Measurements from ENCODE around the gene RPL10A.

Gene RPL10A

GRCh38 chr6:35492258-35492973 is 24.2 kb downstream of the RPL10A start:
- no peak for DNase-seq (ENCODE audit: low read depth)

- no peak for DNase-seq (ENCODE audit: low read depth)
Measured at GRCh38 chr6:35492974-35493284, 24.7 kb downstream of the RPL10A start.

DNA sequence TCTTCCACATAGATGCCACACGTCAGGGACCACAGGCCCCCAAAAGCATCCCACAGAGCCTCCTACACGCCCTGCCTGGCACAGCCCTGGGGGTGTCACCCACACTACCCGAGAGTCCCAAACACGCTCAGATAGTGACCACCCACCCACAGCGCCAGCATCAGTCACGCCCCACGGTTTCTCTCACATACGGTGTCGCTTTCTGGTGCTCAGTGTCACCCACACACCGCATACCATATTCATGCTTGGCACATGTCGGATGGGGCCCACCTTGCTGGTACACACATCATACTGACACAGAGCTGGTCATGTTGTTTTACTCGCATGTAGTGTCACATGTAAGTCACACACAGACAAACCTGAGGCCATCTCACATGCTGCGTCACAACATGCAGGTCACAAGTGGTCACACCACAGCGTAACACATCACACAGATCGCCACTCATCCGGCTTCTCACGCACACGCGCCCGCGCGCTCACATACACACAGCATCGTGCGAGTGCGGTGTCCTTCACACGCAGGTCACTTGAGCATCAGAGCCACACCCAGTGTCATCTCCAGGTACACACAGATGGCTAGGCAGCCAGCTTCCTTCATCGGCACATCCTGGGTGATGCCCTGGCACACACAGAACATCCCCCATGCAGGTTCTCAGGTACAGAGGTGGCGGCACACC is 25.2 kb downstream of the RPL10A start:
- DNase-seq (ENCODE audit: low read depth), result no peak

- DNase-seq (ENCODE audit: low read depth), result peak; percentile 61
Measured at GRCh38 chr6:35494161-35494563, 26.0 kb downstream of the RPL10A start.

DNA sequence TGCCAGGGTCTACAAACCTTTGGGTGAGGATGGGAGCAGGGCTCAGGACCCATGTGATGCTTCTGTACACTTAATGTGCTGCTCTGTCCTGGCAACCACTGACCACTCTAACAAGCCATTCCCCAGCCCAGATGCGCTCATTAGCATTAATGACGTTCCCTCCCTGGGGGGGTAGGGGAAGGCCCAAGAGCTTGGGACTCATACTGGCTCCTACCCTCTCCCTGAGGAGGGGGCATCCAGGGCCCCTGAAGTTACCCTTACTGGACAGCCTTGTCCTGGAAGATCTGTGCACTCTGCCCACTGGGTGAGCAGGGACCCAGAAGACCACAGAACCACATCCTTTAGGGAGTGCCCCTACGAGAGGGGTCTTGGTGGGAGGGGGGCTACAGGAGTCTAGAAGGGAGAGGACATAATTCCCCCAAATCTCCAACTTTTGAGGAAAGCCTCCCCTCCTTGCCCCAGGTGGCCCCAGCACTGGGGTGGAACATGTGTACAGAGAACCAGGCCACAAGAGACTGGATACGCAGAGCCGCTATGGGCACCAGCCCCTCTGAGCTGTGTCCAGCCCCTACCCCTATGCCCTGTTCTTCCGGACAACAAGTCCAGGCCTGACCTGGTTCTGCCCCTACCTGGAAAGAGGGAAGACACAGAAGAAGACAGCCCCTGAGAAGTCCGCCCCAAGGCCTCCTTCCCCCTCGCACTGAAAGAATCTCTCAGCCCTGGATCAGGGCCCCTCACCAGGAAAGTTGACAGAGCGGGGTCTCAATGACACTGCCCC is 27.2 kb downstream of the RPL10A start:
- peak; percentile 43 for DNase-seq (ENCODE audit: low read depth)

DNA sequence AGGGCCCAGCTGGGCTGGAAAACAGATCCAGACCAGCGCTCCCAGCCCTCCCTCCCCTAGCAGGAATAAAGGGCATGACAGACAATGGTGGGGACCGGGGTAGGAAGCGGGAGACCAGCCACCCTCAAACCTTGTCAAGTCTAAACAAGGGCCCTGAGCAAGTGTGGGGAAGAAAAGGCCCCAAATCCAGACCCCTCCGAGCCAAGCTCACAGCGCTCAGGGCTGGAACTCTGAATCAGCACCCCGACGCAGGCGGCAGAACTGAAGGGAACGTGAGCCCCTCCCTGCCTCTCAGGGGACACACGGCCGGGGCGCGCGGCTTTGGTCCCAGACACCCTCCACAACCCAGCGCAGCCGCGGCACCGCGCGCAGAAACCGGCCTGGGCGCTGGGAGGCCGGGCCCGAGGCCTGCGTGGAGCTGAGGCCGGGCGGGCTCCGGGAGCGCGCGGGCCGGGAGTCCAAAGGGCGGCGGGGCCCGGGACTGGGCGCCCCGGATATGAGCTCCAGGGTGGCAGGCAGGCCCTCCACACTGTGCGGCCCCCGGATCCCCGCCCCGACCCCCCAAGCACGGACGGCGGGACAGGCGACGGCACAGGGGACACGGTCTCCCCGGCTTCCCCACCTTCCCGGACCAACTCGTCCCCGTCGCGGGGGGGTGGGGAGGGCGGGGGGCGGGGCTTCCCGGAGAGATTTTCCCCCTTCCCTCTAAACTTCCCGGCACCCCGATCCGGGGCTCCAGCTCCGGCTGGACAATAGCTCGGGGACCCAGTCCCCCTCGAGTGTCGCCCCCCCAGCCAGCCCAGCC is 28.0 kb downstream of the RPL10A start:
- DNase-seq (ENCODE audit: low read depth), result peak; percentile 69

DNA sequence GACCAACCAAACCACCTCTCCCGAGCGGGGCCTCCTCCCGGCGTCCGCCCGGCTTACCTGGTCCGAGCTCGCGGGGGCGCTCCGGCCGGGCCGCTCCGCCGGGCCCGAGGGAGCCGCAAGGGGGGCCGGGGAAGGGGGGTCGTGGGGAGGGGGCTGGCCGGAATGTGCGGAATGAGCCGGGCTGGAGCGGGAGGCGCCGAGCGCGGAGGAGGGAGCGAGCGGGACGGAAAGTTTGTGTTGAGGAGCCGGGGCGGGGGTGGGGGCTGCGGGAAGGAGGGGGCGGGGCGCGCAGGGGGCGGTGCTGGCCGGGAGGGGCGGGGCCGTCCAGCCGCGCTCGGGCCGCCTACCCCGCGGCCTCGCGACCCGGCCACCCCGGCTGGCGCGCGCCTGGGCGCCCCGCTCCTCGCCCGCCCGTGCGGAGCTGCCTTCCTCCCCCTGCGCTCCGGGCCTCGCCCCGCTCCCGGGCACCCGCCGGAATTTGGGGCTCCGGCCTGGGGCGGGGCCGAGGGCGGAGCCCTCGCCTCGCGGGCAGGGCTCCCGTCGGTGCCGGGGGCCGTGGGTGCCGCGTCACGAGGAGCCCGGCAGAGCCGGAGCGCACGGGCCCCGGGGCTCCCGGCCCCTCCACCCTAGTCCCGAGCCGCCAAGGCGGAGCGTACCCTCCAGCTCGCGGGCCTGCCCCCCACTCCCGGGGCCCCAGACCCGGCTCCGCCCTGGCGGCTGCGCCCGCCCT is 28.8 kb downstream of the RPL10A start, which contains the start of gene TEAD3:
Gene TEAD3, minus strand, starts transcription at position 239 of the 730 bp plus-strand sequence.
- DNase-seq (ENCODE audit: low read depth), result peak; percentile 77

DNA sequence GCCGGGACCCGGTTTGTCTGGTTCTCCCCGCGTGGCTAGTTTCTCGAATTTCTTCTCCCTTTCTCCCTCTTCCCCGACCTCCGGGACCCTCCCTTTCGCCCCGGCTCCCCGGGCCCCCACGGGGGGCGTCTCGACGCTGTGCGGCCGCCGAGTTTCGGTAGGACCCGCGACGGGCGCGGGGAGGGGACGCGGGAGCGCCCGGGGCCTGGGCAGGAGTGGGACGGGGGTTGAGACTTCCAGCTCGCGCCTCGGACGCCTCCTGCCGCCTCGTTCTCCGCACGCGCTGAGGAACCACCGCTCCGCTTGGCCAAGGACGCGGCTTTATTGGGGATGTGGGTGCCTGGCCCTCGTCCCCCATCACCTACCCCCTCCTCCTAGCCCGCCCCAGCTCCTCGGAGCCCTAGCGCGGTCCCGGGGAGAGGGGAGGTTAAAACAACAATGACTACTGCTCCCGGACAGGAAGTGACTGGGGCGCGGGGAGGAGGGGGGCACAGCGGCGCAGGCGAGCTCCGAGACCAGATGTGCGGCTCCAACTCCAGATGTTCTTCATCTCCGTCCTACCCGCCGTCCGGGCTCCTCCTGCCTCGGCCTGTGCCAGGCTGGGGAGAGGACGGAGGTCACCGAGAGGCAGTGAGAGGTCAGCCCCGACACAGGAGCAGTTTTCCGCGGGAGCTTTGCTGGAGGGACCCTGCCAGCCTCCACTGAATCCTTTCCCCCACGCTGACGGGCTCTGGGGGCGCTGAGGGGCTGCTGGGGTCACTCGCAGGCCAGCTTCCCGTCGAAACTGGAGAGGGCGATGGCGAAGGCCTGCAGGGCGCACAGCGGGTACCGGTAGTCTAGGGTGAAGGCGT is 29.6 kb downstream of the RPL10A start:
- peak; percentile 83 for DNase-seq (ENCODE audit: low read depth)

GRCh38 chr6:35498422-35499067 is 30.3 kb downstream of the RPL10A start:
- peak; percentile 23 for DNase-seq (ENCODE audit: low read depth)

- no peak for DNase-seq (ENCODE audit: low read depth)
Measured at GRCh38 chr6:35499372-35499771, 31.2 kb downstream of the RPL10A start.

- DNase-seq (ENCODE audit: low read depth), result peak; percentile 66
Measured at GRCh38 chr6:35500782-35501181, 32.6 kb downstream of the RPL10A start.

DNA sequence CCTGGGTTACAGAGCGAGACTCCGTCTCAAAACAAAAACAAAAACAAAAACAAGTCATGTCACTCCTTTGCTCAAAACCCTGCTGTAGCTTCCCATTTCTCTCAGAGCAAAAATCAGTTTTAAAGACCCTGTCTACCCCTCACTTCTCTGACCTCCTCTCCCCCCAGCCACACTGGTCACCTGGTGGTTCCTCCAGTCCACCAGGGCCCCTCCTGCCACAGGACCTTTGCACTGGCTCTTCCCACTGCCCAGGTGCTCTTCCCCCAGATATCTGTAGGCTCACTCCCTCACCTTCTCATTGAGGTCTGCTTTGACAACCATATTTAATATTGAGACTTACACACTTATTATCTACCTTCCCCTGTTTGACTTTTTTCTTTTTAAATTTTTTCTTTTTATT is 33.6 kb downstream of the RPL10A start:
- DNase-seq (ENCODE audit: low read depth), result no peak

GRCh38 chr6:35503534-35503933 is 35.3 kb downstream of the RPL10A start:
- no peak for DNase-seq (ENCODE audit: low read depth)

DNA sequence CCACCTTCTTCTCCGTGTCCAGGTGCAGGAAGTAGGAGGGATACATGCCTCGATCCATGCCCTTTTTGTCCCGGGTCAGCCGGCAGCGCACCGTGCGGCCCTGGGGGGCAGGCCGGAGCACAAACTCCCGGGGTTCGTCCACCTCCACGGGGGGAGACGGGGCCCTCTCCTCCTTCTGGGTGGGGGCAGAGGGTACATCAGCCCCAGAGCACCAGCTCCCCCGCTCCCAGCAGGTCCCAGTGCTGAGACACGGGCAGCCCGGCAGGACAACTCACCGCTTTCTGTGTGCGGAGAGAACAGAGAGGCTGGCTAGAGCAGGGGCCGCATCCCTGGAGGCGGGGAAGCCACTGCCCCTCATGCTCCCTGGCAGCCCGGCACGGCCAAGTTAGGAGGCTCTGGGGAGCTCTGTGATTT is 37.8 kb downstream of the RPL10A start:
- DNase-seq (ENCODE audit: low read depth), result no peak

GRCh38 chr6:35506536-35506935 is 38.3 kb downstream of the RPL10A start:
- no peak for DNase-seq (ENCODE audit: low read depth)

GRCh38 chr6:35507221-35507620 is 39.0 kb downstream of the RPL10A start:
- no peak for DNase-seq (ENCODE audit: low read depth)

DNA sequence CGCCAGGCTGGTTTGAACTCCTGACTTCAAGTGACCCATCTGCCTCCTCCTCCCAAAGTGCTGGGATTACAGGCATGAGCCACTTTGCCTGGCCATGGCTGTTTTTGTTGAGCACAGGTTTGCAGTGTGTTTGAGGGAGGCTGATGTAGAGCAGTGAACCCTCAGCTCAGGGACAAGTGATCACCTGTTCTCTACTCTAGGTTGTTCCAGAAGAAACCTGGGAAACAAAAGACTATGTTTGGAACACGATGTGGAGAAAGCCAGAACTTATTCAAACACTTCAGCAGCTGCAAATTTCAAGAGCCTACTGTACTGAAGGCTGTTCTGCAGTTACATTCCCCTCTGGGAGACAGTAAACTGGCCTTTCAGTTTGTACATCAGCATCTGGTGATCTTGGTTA is 39.8 kb downstream of the RPL10A start:
- no peak for DNase-seq (ENCODE audit: low read depth)

GRCh38 chr6:35508542-35508941 is 40.3 kb downstream of the RPL10A start:
- DNase-seq (ENCODE audit: low read depth), result no peak

DNA sequence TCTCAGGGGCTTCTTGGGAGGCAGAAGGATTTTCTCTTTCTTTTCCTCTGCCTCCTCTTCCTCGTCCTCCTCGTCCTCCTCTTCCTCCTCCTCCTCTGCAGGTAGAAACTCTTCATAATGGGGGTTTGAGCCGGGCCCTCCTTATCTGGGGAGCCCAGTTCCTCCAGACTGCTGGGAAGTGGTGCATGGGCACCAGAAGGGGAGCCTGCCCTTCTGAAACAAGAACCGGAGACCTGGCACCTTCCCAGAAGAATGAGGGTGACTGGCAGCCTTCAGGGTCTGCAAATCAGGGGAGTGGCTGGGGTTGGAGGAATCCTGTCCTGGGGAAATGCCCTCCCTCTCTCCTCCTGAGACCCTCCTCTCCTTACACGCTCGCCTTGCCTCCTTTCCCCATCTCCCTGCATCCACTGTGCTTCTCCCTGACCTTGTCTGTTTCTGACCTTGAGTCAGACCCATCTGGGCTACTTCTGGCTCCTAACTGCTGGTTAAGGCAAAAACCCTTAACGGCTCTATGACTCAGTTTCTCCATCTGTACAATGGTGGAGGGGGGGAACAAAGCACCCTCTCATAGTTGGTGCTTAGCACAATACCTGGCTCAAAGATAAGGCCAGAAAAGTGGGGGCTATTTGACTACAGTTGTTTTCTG is 42.8 kb downstream of the RPL10A start:
- no peak for DNase-seq (ENCODE audit: low read depth)

GRCh38 chr6:35511562-35511941 is 43.4 kb downstream of the RPL10A start:
- DNase-seq (ENCODE audit: low read depth), result no peak

All from ELR (cell line).